RPMI7951 (cell line): ENCODE data around the gene ST3GAL4. TPM values are rescaled to one million over a fixed set of nuclear protein-coding genes. Genes with fewer than 3 reads are reported as not detected.

Source experiments
- DNase-seq: peaks from one replicate; pipeline ENCODE4 v3.0.0-alpha.2; 2012; ENCODE audit warnings: low read depth
- total RNA-seq: library from RNA; depleted of rRNA; stranded (reverse); fragments of >200 nt; shearing (Covaris generic); gene quantifications from 2 replicates; pipeline ENCODE4 v1.2.3, GENCODE V29; 2014

Gene ST3GAL4
- total RNA-seq, 1 experiment from 2014 or later, result 108 TPM

DNA sequence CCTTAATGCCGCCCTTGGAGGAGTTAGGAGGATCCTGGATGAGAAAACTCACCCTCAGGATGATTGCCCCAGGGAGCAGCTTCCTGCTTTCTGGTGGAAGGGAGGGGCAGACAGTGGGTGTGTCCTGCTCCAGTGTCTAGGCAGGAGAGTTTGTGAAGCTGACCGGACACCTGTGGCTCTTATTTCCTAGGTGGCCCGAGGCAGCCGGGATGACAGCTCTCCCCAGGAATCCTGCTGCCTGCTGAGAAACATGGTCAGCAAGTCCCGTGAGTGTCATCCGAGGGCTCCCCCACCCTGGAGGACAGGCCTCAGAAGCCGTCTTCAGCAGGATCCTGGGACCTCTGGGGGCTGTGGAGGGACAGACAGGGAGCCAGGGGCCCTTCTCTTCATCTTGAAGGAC is 50.4 kb downstream of the ST3GAL4 start:
- no peak for DNase-seq

DNA sequence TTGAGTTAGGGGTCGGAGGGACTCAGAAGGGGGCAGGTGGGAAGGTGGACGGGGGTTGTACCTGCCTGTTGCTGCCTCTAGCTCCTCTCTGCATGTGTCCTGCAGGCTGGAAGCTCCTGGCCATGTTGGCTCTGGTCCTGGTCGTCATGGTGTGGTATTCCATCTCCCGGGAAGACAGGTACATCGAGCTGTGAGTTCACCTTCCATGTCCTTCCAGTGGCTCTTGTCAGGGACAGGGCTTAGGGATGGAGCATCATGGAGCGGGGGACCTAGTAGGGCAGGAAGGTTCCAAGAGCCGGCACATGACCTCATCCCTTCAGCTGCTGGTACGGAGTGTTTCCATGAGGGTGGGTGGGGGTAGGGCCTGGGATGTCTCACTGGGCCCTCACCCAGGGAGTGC is 50.9 kb downstream of the ST3GAL4 start:
- no peak for DNase-seq

DNA sequence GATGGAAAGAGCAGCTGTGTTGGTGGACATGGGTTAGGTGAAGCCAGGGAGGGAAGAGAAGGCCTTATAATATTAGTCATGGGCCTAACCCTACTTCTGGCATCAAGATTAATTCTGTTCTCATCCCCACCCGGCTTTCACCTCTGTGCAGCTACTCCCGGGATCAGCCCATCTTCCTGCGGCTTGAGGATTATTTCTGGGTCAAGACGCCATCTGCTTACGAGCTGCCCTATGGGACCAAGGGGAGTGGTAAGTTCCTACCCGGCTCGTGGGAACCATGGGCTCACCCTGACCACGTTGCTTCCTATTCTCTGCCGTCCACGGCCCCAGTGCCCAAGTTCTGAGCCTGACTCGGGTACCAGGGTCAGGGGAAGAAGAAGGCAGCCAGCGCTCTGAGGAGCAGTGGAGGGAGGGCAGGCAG is 51.6 kb downstream of the ST3GAL4 start:
- no peak for DNase-seq

- no peak for DNase-seq
Observed at GRCh38 chr11:126407682-126408288, 52.3 kb downstream of the ST3GAL4 start.

DNA sequence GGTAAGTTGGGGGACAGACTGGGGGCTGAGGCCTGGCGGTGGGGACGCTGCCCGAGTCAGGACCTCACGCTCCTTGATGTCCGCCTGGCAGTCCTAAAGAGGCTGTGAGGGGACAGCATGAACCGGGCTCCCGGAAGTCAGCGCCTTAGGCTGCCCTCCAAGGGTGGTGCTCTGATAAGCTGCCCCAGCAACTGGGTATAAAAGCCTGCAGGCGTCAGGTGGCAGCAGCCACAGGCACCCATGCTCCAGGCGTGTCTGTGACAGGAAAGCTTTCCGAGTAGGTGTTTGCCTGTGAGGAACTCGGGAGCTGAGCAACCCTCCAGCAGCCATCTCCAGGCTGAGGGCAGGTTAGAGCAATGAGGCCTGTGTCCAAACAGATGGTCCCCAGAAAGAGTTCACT is 53.0 kb downstream of the ST3GAL4 start:
- no peak for DNase-seq

- DNase-seq, result no peak
Observed at GRCh38 chr11:126408901-126409619, 53.6 kb downstream of the ST3GAL4 start.

DNA sequence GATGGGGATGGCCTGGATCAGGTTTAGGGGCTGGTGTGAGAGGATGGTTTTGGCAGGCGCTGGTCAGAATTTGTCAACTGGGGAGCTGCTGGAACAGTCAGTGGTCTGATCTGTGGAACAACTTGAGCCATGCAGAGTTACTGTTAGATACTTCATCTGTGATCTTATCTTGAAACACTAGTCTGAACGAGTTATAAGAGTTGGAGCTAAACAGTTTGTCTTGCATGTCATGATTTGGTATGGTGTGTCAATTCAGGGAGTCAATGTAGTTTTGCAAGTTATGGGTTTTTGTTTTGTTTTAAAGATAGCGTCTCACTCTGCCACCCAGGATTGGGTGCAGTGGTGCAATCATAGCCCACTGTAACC is 54.1 kb downstream of the ST3GAL4 start:
- DNase-seq, result no peak

- DNase-seq, result peak; percentile 47
Observed at GRCh38 chr11:126410649-126411048, 55.2 kb downstream of the ST3GAL4 start.

GRCh38 chr11:126411971-126412381 is 56.5 kb downstream of the ST3GAL4 start:
- DNase-seq, result no peak

- DNase-seq, result no peak
Observed at GRCh38 chr11:126413426-126413825, 57.9 kb downstream of the ST3GAL4 start.

- no peak for DNase-seq
Observed at GRCh38 chr11:126413843-126414405, 58.4 kb downstream of the ST3GAL4 start.

GRCh38 chr11:126414615-126415014 is 59.1 kb downstream of the ST3GAL4 start:
- DNase-seq, result no peak

GRCh38 chr11:126415128-126415527 is 59.6 kb downstream of the ST3GAL4 start:
- peak; percentile 53 for DNase-seq

GRCh38 chr11:126415669-126416420 is 60.4 kb downstream of the ST3GAL4 start:
- no peak for DNase-seq

DNA sequence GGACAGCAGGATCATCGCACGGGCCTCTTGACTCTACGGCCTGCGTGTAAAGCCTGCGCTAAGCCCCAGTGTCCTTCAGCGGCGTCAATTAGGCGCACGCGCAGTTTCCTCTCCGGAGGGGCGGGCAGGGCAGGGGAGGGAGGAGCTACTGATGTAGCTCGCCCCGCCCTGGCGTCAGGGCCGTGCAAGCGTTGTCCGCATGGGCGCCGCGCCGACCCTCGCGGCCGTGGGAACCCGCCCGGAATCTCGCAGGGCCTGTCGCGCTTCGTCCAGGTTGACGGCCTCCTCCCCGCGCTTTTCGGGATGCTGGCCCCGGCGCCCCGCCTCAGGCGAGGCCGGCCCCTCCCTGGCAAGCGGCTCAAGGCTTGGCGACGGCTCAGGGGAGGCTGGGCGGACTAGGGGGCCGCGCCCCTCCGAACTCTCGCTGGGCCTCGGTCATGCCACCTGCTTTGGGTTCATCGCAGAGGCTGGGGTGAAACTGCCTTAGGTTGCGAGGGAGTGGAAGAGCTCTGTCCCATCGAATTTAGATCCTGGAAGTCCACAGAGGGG is 61.1 kb downstream of the ST3GAL4 start:
- no peak for DNase-seq

DNA sequence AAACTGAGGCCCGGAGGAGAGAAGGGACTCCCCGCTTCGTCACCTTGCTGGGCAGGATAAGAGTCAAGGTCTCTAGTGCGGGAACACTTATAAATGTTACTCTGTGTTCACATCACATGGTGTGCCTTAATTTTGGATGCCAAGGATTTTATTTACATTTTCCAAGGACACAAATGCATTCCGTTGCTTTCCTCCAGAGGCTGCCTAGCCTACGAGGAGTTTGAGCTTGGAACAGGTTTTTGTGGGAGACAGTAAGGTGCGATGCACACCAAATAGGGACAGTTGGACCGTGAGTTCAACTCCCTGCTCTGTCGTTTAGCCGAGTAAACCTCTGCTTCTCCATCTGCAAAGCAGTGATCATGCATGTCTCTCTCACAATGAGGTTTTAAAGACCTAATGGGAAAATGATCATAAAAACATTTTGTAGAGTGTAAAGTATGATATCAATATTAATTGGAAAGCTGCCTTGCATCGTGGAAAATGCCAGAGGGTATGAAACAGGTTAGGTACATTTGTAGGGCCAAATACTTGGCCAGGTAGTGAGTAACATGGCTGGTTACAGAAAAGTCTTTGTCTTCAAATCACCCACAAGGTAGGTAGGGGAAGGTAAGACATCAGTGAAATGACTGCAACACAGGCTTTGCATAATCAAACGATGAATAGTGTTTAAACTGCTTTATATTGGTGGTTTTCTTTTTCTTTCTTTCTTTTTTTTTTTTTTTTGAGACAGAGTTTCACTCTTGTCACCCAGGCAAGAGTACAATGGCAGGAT is 61.8 kb downstream of the ST3GAL4 start:
- DNase-seq, result no peak

- DNase-seq, result no peak
Observed at GRCh38 chr11:126418887-126419286, 63.4 kb downstream of the ST3GAL4 start.

DNA sequence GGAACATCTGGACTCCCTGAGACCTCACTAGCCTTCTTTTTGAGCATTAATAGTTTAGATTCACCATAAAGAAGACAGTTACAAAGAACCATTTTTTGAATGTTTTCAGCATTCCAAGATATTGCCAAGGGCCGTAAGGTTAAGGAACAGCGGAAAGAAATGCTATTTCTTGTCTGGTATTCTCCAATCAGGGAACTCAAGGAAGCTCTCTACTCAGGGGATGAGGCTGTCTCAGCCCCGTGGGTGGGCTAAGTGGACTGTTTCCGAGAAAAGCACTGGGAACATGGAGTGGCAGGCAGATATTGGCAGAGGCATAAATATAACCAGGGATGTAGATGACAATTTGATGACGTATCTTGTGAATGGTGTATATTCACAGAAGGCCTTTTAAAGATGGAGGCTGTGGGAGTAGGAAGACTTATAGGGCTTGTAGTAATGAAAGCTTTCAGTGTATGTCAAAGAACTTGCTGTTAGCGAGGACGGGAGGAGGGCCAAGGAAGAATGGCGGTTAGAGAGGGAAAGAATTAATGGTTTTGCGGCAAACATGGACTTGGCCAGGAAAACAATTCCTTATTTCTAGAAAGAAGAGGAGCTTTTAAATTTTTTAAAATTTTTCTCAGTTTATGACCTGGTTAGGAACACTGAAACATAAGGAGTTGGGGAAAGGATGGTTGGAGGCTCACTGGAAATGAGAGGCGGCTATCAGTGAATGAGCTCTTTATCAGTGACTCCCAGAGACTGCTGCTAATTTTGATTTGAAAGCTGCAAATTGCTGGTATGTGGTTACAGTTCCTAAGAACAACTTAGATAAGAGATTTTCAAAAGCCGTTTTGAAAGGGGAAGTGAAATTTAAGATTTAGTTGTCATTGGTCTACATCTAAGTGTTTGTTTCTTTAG is 64.6 kb downstream of the ST3GAL4 start:
- DNase-seq, result peak; percentile 60

GRCh38 chr11:126420698-126421256 is 65.3 kb downstream of the ST3GAL4 start:
- no peak for DNase-seq

- DNase-seq, result no peak
Observed at GRCh38 chr11:126421271-126421671, 65.8 kb downstream of the ST3GAL4 start.
